ENCODE measurements around the gene C12orf75.

DNA sequence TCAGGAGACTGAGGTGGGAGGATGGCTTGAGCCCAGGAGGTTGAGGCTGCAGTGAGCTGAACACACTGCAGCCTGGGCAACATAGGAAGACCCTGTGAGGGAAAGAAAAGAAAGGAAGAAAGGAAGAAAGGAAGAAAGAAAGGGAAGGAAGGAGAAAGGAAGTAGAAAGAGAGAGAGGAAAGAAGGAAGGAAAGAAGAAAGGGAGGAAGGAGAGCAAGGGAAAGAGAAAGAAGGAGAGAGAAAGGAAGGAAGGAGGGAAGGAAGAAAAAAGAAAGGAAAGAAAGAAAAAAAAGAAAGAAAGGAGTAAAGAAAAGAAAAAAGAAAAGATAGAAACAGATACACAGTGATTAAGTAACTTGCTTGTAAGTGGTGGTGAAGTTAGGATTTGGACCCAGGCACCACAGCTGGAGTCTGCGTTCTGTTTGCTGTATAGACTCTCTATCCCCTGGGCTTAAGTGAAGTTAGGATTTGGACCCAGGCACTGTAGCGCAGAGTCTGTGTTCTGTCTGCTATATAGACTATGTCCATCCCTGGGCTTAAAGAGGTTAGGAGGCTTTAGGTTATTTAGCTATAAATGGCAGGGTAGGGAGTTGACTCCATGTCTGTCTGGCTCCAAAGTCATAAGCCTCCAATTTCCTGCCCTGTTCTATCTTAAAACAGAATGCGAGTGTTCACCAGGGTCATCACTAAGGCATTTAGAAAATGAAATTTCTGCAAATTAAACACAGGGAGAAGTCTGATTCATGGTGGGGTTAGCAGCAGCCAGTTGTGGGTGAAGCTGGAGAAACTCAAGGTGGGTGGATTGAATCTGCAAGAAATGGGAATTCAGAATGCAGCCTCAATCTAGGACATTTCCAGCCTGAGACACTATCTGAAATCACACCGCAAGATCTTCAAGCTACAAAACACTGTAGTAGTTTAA lies 13.3 kb upstream of the C12orf75 start:
- TF ChIP-seq, protein P1, sequence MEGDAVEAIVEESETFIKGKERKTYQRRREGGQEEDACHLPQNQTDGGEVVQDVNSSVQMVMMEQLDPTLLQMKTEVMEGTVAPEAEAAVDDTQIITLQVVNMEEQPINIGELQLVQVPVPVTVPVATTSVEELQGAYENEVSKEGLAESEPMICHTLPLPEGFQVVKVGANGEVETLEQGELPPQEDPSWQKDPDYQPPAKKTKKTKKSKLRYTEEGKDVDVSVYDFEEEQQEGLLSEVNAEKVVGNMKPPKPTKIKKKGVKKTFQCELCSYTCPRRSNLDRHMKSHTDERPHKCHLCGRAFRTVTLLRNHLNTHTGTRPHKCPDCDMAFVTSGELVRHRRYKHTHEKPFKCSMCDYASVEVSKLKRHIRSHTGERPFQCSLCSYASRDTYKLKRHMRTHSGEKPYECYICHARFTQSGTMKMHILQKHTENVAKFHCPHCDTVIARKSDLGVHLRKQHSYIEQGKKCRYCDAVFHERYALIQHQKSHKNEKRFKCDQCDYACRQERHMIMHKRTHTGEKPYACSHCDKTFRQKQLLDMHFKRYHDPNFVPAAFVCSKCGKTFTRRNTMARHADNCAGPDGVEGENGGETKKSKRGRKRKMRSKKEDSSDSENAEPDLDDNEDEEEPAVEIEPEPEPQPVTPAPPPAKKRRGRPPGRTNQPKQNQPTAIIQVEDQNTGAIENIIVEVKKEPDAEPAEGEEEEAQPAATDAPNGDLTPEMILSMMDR (IDR thresholded peaks at IDR 0.05) = no peak
- TF ChIP-seq POLR2A (IDR thresholded peaks at IDR 0.05) = no peak
- no peak for TF ChIP-seq POLR2AphosphoS5 (IDR thresholded peaks at IDR 0.05; ENCODE audit: insufficient read depth in 1 of 2, low read depth in 1 of 2)
